GM12892 (cell line): ENCODE measurements around the gene GATA6. TPM values are rescaled to one million over a fixed set of nuclear protein-coding genes. Genes with fewer than 3 reads are reported as not detected.

ENCODE experiments used
- DNase-seq: peaks from one replicate; pipeline ENCODE4 v3.0.0; 2011; ENCODE audit not compliant: insufficient read length
- FAIRE-seq: peaks from 2 replicates; lab custom pipeline; 2011; peaks lifted over from hg19 to GRCh38; lab: Jason Lieb, UNC
- POLR2A ChIP-seq: IDR thresholded peaks from 2 replicates; pipeline ENCODE4 v1.6.1; 2011; ENCODE audit warnings: low read depth, low read length, control low read depth
- POLR2AphosphoS5 ChIP-seq: IDR thresholded peaks from 2 replicates; pipeline ENCODE4 v1.6.1; 2011; ENCODE audit warnings: low read depth, low read length, control low read depth
- TAF1 ChIP-seq: IDR thresholded peaks from 2 replicates; pipeline ENCODE4 v1.6.1; 2011; ENCODE audit warnings: low read depth, mild to moderate bottlenecking, control low read depth, low read length, borderline replicate concordance
- polyA plus RNA-seq: library from polyadenylated mRNA; unstranded; fragments of >200 nt; gene quantifications from one replicate; pipeline ENCODE4 v1.2.1, GENCODE V29; 2012; ENCODE audit warnings: missing spikeins, inconsistent platforms; ENCODE audit not compliant: missing spikeins

Gene GATA6
- polyA plus RNA-seq = not detected

DNA sequence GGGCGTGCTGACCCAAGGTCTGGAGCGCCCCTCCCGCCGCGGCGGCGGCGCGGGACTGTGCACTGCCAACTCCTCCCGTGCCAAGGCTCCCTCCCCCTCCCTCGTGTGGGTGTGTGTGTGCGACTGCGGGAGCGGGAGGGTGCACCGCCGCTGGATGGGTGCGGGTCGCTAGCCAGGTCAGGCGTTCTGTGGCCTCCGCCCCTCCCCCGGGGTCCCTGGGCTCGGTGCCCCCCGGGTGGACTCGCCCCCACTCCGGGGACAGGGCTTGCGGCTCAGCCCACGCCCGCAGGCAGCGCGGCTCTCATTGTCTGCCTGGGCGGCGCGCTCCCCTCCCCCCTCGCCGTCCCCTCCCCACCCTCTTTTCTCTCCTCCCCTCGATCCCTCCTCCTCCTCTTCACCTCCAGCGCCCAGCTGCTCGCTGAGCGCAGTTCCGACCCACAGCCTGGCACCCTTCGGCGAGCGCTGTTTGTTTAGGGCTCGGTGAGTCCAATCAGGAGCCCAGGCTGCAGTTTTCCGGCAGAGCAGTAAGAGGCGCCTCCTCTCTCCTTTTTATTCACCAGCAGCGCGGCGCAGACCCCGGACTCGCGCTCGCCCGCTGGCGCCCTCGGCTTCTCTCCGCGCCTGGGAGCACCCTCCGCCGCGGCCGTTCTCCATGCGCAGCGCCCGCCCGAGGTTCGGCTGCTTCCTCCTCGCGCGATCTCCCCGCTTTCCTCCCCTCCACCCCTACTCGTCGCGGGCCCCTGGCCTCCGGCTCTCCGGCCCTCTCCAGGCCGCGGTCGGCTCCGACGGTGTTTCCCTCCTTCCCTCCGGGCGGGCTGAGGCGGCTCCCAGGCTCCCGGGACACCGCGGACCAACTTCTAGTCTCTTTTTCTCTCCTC lies at the start of gene GATA6:
Gene GATA6, plus strand, starts transcription at position 579 of the 878 bp plus-strand sequence. CDS start 1,556 bp downstream, outside the sequence.
- TF ChIP-seq POLR2AphosphoS5 = no peak
- TF ChIP-seq TAF1 = no peak
- no peak for TF ChIP-seq POLR2A
- FAIRE-seq = no peak
- peak; percentile 48 for DNase-seq

DNA sequence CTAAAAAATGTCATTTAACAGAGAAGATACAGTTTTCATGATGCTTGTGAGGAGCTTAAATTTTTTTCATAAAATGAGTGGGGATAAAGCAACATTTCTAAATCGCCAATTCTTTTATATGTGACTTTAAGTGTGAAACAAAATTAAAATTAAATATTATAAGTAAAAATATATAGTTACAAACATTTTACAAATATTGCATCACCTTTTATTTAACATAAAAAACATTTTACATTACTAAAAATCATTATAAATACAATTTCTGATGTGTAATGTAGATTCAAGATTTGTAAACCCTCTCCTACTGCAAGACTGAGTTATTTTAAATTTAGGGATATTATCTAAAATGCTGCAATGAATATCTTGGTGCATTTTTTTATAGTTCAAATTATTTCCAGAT lies 44.4 kb upstream of the GATA6 start:
- DNase-seq (no peak), FAIRE-seq (no peak)
- no peak for TF ChIP-seq POLR2AphosphoS5
- TF ChIP-seq POLR2A = no peak
- TF ChIP-seq TAF1 = no peak

DNA sequence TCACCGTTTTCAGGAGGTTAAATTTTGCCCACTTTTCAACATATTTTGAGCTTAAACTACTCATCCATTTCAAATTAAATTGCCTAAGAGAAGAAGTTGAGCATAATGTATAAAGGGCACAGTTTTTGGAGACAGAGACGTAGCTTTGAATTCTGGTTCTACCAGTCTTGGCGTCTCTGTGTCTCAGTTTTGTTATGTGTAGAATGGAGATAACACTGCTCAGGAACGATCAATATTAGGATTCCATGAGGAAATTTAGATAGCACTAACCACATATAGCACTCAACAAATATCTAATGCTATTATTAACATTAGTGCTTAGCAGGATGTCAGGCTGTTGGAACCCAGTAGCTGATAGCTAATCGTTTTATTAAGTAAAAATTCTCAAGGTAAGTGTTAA lies 40.4 kb upstream of the GATA6 start:
- DNase-seq (no peak), FAIRE-seq (no peak)
- TF ChIP-seq POLR2AphosphoS5 (no peak), POLR2A (no peak), TAF1 (no peak)

DNA sequence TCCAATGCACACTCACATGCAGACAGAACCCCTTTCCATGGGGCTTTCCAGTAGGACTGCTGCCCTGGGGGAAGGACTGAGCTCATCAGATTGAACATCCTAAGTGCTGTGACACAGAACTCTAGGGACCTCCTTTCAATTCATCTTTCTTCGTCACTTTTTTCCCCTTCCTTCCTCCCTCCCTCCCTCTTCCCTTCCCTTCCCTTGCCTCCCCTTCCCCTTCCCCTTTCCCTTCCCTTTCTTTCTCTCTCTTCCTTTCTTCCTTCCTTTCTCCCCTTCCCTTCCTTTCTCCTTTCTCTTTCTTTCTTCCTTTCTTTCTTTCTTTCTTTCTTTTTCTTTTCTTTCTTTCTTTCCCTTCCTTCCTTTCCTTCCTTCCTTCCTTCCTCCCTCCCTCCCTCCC lies 39.6 kb upstream of the GATA6 start:
- TF ChIP-seq POLR2AphosphoS5 (no peak), POLR2A (no peak), TAF1 (no peak)
- DNase-seq (no peak), FAIRE-seq (no peak)

DNA sequence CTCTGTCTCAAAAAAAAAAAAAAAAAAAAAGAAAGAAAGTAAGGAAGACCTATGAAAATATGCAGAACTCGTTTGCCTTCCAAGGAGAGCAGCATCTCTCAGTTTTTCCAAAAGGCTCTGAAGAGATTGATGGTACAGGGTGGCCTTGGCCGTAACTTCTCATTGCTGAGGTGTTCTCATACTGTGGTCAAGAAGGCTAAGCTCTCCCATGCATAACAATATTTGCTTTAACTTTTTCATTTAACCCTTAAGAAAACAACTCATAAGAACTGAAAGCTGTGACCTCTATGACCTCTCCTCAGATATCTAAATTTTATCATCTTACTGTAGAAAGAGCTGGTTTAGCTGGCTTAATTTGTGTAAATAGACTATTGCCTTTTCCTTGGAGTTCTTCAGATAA lies 37.1 kb upstream of the GATA6 start:
- TF ChIP-seq POLR2AphosphoS5 (no peak), TAF1 (no peak), POLR2A (no peak)
- DNase-seq = no peak
- FAIRE-seq = no peak

DNA sequence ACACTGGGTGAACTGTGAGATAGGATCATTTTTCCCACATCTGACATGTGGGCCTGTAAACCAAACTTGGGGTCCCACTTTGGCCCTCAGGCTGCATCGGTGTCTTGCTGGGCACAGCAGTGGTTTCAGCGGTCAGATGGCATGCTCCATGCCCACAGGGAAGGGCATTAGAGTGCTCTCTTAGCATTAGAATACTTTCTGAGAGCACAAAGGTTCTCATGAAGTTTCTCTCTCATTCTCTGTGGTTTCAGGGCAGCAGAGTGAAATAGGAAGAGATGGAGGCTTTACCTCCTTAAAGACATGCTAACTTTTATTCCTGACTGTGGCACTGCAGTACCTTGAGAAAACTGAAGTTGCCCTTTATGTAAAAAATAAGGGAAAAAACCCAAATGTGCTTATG lies 36.6 kb upstream of the GATA6 start:
- no peak for TF ChIP-seq TAF1
- TF ChIP-seq POLR2AphosphoS5 = no peak
- no peak for TF ChIP-seq POLR2A
- FAIRE-seq (no peak), DNase-seq (no peak)

DNA sequence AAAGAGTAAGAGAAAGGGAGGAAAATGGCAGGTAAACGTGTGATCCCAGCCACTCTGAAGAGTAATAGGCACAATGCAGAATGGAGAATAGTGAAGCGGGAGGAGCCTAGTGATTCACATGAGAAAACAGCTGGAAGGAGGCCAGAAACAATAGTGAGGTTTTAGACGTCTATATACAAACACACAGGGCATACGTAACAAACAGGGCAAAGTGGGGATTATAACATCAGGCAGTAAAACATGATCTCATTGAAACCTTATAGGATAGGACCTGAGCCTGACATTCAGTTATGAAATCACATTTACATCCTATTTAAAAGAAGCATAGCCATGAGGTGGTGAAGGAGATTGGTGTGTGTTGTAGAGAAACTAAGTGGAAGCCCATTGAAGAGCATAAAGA lies 33.0 kb upstream of the GATA6 start:
- no peak for TF ChIP-seq POLR2AphosphoS5
- no peak for TF ChIP-seq TAF1
- TF ChIP-seq POLR2A = no peak
- FAIRE-seq (no peak), DNase-seq (no peak)

DNA sequence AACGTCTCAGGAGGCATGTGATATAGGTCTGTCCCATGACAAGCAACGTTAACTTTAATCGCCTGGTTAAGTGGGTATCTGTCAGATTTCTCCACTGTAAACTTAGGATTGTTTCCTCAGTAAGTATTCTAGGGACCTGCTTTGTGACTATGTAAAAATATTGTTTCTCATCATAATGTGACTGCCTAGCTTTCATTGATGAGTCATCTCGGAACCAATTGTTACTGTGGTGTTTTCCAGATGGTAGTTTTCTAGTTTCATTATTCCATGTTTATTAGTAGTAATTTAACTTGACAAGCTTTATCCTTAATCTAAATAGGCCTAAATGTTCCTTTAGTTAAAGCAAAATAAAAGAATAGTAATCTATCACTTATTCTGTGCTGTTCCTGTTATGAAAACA lies 28.2 kb upstream of the GATA6 start:
- DNase-seq (no peak), FAIRE-seq (no peak)

DNA sequence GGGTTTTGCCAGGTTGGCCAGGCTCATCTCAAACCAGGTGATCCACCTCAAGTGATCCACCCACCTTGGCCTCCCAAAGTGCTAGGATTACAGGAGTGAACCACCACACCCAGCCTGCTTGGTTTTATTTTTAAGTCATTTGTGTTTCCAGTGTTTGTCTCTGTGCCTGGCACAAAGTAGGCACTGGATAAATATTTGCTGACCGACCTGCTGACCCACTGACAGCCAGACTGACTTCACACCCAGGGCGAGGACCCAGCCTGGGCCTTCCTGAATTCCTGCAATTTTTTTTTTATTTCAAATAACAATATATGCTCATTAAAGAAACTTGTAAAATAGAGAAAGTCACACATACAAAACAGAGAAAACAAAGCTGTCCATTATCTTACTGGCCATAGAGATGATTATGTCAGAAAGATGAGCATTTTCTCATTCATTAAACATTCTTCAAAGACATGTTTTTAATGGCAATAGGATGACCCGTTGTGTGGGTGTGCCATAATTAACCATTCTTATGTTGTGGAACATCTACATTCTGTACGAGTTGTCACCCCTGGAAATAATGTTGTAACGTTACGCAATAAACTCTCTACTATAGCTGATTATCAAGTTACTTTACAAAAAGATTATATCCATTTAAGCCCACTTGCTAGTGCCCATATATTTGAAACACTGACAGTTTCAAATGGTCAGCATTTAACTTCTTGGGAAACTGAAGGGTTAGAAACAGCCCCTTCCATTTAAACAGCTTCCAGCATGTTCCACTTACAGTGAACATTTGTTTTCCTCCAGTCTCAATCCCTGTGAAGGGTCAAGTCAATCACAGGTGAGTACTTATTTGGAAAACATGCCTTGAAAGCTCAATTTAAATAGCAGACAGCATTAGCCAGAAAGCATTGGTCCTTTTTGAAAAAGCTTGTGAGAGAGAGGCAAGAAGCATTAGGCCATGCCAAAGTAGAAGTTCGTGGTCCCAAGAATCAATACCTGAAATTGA lies 25.7 kb upstream of the GATA6 start:
- DNase-seq (no peak), FAIRE-seq (no peak)
- TF ChIP-seq POLR2AphosphoS5 (no peak), TAF1 (no peak), POLR2A (no peak)

More for the DNA sequence above, 28.2 kb upstream of the GATA6 start:
- TF ChIP-seq POLR2AphosphoS5 (no peak), TAF1 (no peak), POLR2A (no peak)

DNA sequence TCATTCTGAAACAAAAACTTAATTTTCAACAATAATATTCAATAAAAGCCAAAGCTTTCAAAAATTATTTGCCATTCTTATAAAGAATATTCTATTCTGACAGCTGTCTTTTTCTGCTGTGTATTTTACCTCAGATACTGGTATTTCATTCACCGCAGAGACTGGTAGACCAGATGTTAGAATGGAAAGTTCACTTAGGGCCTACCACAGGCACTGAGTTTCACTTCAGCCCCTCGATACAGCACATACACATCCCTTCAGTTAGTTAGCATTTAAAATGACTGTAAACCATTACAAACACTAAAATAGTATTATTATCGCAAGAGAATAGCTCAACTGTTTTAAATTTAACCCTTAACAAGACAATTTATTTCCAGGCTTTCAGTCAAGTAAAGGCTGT lies 24.2 kb upstream of the GATA6 start:
- no peak for DNase-seq
- FAIRE-seq = no peak
- TF ChIP-seq POLR2AphosphoS5 (no peak), TAF1 (no peak), POLR2A (no peak)

DNA sequence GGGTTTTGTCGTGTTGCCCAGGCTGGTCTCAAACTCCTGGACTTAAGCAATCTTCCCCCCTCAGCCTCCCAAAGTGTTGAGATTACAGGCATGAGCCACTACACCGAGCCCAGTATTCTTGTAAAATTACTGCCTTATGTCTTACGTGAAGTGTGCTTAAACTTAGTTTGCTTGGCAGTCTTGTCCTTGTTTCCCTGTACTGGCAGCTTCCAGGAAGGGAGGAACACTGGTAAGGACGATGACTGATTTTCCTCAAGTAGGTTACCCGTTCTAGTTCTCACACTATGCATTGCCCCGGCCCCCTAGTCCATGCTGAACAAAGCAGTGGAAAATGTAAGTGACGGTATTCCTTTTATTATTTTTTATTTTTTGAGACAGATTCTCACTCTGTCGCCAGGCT lies 19.7 kb upstream of the GATA6 start:
- TF ChIP-seq POLR2A = no peak
- no peak for TF ChIP-seq TAF1
- no peak for TF ChIP-seq POLR2AphosphoS5
- no peak for FAIRE-seq
- DNase-seq = no peak

DNA sequence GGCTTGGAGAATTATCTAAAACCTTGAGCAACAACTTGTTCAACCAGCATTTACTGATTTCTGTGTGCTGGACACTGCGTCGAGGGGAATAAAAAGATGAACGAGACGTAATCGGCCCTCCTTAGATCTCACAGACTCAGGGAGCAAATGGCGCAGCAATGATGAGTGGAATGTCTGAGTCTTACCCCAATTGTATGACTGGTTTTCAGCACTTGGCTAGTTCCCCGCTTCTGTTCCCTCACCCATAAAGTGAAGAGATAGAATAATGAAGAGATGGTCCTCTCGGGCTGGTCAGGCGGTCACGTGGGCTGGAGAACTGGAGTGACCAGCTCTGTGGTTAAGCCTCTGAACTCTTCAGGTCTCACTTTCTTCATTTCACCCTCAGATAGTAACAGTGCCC lies 17.3 kb upstream of the GATA6 start:
- FAIRE-seq (no peak), DNase-seq (no peak)
- TF ChIP-seq POLR2A = no peak
- TF ChIP-seq POLR2AphosphoS5 = no peak
- TF ChIP-seq TAF1 = no peak

DNA sequence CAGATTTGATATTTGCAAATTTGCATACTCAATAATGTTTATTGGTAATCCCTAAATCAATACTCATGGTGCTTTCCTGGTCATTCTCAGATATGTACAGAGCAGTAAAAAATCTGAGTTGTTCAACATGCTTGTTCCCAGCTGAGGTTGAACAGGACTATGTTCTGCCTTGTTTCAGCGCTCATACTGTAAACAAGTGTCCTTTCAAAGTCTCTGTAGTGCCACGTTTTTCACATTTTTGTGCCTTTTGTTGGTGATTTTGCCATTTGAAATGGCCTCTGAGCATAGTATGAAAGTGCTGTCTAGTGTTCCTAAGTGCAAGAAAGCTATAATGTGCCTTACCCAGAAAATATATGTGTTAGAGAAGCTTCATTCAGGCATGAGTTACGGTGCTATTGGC lies 16.0 kb upstream of the GATA6 start:
- TF ChIP-seq POLR2A (no peak), TAF1 (no peak), POLR2AphosphoS5 (no peak)
- no peak for DNase-seq
- FAIRE-seq = no peak
